HEK293 (cell line): ENCODE measurements around the gene SLC16A10.

Experiments used
- CTCF ChIA-PET: fragments of 350-600 bp; formaldehyde crosslinking; extraction: SDS; loops from one replicate; lab custom pipeline; 2021; ENCODE audit warnings: antibody characterized with exemption; lab: Yijun Ruan, JAX
- POLR2A ChIA-PET: fragments of 300-600 bp; formaldehyde crosslinking; extraction: SDS; loops from one replicate; lab custom pipeline; 2020; ENCODE audit warnings: antibody characterized with exemption, inconsistent platforms; lab: Yijun Ruan, JAX
- H3K27ac ChIP-seq: fragments of 200-500 bp; sonication (Bioruptor generic); 2 replicates; pipeline ENCODE4 v1.5.1; 2014; ENCODE audit warnings: low read depth, low read length, control low read depth, inconsistent platforms; ENCODE audit errors: extremely low read depth
- H3K36me3 ChIP-seq, 2 experiments: fragments of 200-500 bp in 1 of 2; sonication (Bioruptor generic) in 1 of 2; 1 replicate in 1 of 2; 2 replicates in 1 of 2; pipeline ENCODE4 v1.5.1; 2014 to 2017; ENCODE audit warnings: inconsistent platforms in 2 of 2, low read length in 2 of 2; ENCODE audit not compliant: control insufficient read depth in 2 of 2, insufficient read depth in 1 of 2
- H3K4me1 ChIP-seq: fragments of 200-500 bp; sonication (Bioruptor generic); 2 replicates; pipeline ENCODE4 v1.5.1; 2014; ENCODE audit warnings: mild to moderate bottlenecking, low read length, inconsistent platforms; ENCODE audit not compliant: control insufficient read depth, insufficient read depth
- H3K4me3 ChIP-seq: 2 replicates; pipeline ENCODE4 v1.5.1; 2011; ENCODE audit warnings: low read depth, mild to moderate bottlenecking, control low read depth, low read length, moderate library complexity
- H3K9me3 ChIP-seq: fragments of 200-500 bp; sonication (Bioruptor generic); 2 replicates; pipeline ENCODE4 v1.5.1; 2014; ENCODE audit warnings: low read depth, low read length, inconsistent platforms; ENCODE audit not compliant: control insufficient read depth, insufficient read depth
- OSR2 ChIP-seq: fragments of 450-650 bp; formaldehyde crosslinking; IDR thresholded peaks from 2 replicates; pipeline ENCODE4 v1.5.1; 2016; ENCODE audit warnings: missing biosample characterization, missing genetic modification characterization
- PRDM4 ChIP-seq: fragments of 450-650 bp; formaldehyde crosslinking; IDR thresholded peaks from 2 replicates; pipeline ENCODE4 v1.5.1; 2017; ENCODE audit warnings: missing biosample characterization, missing genetic modification characterization
- SP2 ChIP-seq: fragments of 450-650 bp; formaldehyde crosslinking; IDR thresholded peaks from 2 replicates; pipeline ENCODE4 v1.5.1; 2016; ENCODE audit warnings: missing biosample characterization, missing genetic modification characterization
- ZBTB11 ChIP-seq: fragments of 450-650 bp; formaldehyde crosslinking; conservative IDR thresholded peaks from 2 replicates; pipeline ENCODE4 v1.5.1; 2016; ENCODE audit warnings: low read depth, missing biosample characterization, missing genetic modification characterization
- ZNF146 ChIP-seq: fragments of 450-650 bp; formaldehyde crosslinking; IDR thresholded peaks from 2 replicates; pipeline ENCODE4 v1.5.1; 2016; ENCODE audit warnings: missing biosample characterization, missing genetic modification characterization
- ZNF169 ChIP-seq: fragments of 450-650 bp; formaldehyde crosslinking; IDR thresholded peaks from 2 replicates; pipeline ENCODE4 v1.5.1; 2016; ENCODE audit warnings: missing biosample characterization, missing genetic modification characterization
- ZNF223 ChIP-seq: fragments of 450-650 bp; formaldehyde crosslinking; IDR thresholded peaks from 2 replicates; pipeline ENCODE4 v1.5.1; 2016; ENCODE audit warnings: missing biosample characterization, missing genetic modification characterization
- ZNF248 ChIP-seq: fragments of 450-650 bp; formaldehyde crosslinking; IDR thresholded peaks from 2 replicates; pipeline ENCODE4 v1.5.1; 2017; ENCODE audit warnings: missing biosample characterization, missing genetic modification characterization
- ZNF501 ChIP-seq: fragments of 450-650 bp; formaldehyde crosslinking; IDR thresholded peaks from 2 replicates; pipeline ENCODE4 v1.5.1; 2016; ENCODE audit warnings: missing biosample characterization, missing genetic modification characterization
- ZNF571 ChIP-seq: fragments of 450-650 bp; formaldehyde crosslinking; IDR thresholded peaks from 2 replicates; pipeline ENCODE4 v1.5.0; 2017; ENCODE audit warnings: missing biosample characterization, missing genetic modification characterization
- ZNF654 ChIP-seq: fragments of 450-650 bp; formaldehyde crosslinking; IDR thresholded peaks from 2 replicates; pipeline ENCODE4 v1.5.1; 2016; ENCODE audit warnings: low read depth, missing biosample characterization, missing genetic modification characterization
- ZNF660 ChIP-seq: fragments of 450-650 bp; IDR thresholded peaks from 2 replicates; pipeline ENCODE4 v1.5.1; 2018; ENCODE audit warnings: missing biosample characterization, mild to moderate bottlenecking, missing genetic modification characterization
- ZNF664 ChIP-seq: fragments of 450-650 bp; formaldehyde crosslinking; IDR thresholded peaks from 2 replicates; pipeline ENCODE4 v1.5.1; 2016; ENCODE audit warnings: missing biosample characterization, missing genetic modification characterization
- ZNF670 ChIP-seq: fragments of 450-650 bp; formaldehyde crosslinking; IDR thresholded peaks from 2 replicates; pipeline ENCODE4 v1.5.1; 2016; ENCODE audit warnings: missing biosample characterization, missing genetic modification characterization, low read depth
- ZNF707 ChIP-seq: fragments of 450-650 bp; formaldehyde crosslinking; IDR thresholded peaks from 2 replicates; pipeline ENCODE4 v1.5.1; 2016; ENCODE audit warnings: missing biosample characterization, missing genetic modification characterization
- ZNF843 ChIP-seq: fragments of 450-650 bp; formaldehyde crosslinking; IDR thresholded peaks from 2 replicates; pipeline ENCODE4 v1.5.1; 2016; ENCODE audit warnings: missing biosample characterization, missing genetic modification characterization

The SLC16A10 gene

GRCh38 chr6:111114482-111114881 lies 27.2 kb downstream of the SLC16A10 start:
- POLR2A ChIA-PET: no interaction called here
- no peak for TF ChIP-seq ZNF169 (tag by site-specific recombination)
- TF ChIP-seq ZNF248 (tag by site-specific recombination): no peak
- TF ChIP-seq ZNF670 (tag by site-specific recombination): no peak
- no peak for TF ChIP-seq ZNF843 (tag by site-specific recombination)
- TF ChIP-seq ZNF571 (tag by site-specific recombination): no peak
- no peak for TF ChIP-seq PRDM4 (tag by site-specific recombination)
- no peak for TF ChIP-seq ZNF664 (tag by site-specific recombination)
- no peak for TF ChIP-seq ZNF654 (tag by site-specific recombination)
- TF ChIP-seq SP2: no peak
- TF ChIP-seq, all 188 proteins: peak for 0
- Histone ChIP-seq H3K36me3 (no peaks in the 10 kb centered on the region), H3K27ac (no peak overlapping the region), H3K4me3 (no peak overlapping the region), H3K9me3 (no peaks in the 10 kb centered on the region), H3K4me1 (peaks cover 15% of the 10 kb centered on the region)
- CTCF ChIA-PET: no interaction called here

GRCh38 chr6:111118826-111119225 lies 31.5 kb downstream of the SLC16A10 start:
- no peak overlapping the region for H3K27ac ChIP-seq
- no peaks in the 10 kb centered on the region for H3K36me3 ChIP-seq
- ChIA-PET POLR2A (interaction anchor here (1.0 kb wide), 1 partner anchor 48 kb away, joined by 8 read pairs; no protein-coding TSS in a partner anchor), CTCF (interaction anchor here (0.5 kb wide), 1 partner anchor 108 kb away, joined by 6 read pairs; no protein-coding TSS in a partner anchor)
- peaks cover 13% of the 10 kb centered on the region; the same call in 1 of the 2 replicates for H3K4me1 ChIP-seq
- H3K9me3 ChIP-seq: no peaks in the 10 kb centered on the region
- no peak for TF ChIP-seq ZNF146 (tag by site-specific recombination)
- TF ChIP-seq ZNF169 (tag by site-specific recombination): no peak
- no peak for TF ChIP-seq ZNF223
- TF ChIP-seq PRDM4 (tag by site-specific recombination): no peak
- no peak for TF ChIP-seq OSR2 (tag by site-specific recombination)
- no peak overlapping the region for H3K4me3 ChIP-seq

GRCh38 chr6:111119571-111120329 lies 32.4 kb downstream of the SLC16A10 start:
- TF ChIP-seq ZNF707 (tag by site-specific recombination): no peak
- TF ChIP-seq ZNF501 (tag by site-specific recombination): no peak
- TF ChIP-seq ZNF660 (tag by site-specific recombination): no peak
- TF ChIP-seq ZNF664 (tag by site-specific recombination): no peak
- no peak for TF ChIP-seq ZBTB11 (tag by site-specific recombination)
- POLR2A ChIA-PET: interaction anchor here (1.0 kb wide), 1 partner anchor 49 kb away, joined by 8 read pairs; no protein-coding TSS in a partner anchor
- no peak overlapping the region for H3K27ac ChIP-seq
- H3K4me1 ChIP-seq: peaks cover 9% of the 10 kb centered on the region; the same call in 1 of the 2 replicates
- no peaks in the 10 kb centered on the region for H3K9me3 ChIP-seq
- H3K36me3 ChIP-seq: no peaks in the 10 kb centered on the region
- no peak overlapping the region for H3K4me3 ChIP-seq
- CTCF ChIA-PET: interaction anchor here (0.5 to 1.2 kb wide), 4 partner anchors 11 to 109 kb away, joined by 3 to 6 read pairs (median 4); no protein-coding TSS in a partner anchor
